Neural progenitor cell (in vitro differentiated cells): ENCODE measurements around the gene NGLY1.

Source experiments
- EZH2 ChIP-seq: fragments of 200-600 bp; sonication (generic); IDR thresholded peaks from 2 replicates; pipeline ENCODE4 v1.6.1; 2017; ENCODE audit warnings: antibody characterized with exemption, mild to moderate bottlenecking, moderate library complexity
- EZH2phosphoT487 ChIP-seq: fragments of 200-600 bp; sonication (generic); IDR thresholded peaks from 2 replicates; pipeline ENCODE4 v1.6.1; 2017; ENCODE audit warnings: antibody characterized with exemption
- TF ChIP-seq, protein P1 (sequence below): fragments of 200-600 bp; sonication (generic); IDR thresholded peaks from 2 replicates; pipeline ENCODE4 v1.5.1; 2017; ENCODE audit warnings: antibody characterized with exemption, mild to moderate bottlenecking

DNA sequence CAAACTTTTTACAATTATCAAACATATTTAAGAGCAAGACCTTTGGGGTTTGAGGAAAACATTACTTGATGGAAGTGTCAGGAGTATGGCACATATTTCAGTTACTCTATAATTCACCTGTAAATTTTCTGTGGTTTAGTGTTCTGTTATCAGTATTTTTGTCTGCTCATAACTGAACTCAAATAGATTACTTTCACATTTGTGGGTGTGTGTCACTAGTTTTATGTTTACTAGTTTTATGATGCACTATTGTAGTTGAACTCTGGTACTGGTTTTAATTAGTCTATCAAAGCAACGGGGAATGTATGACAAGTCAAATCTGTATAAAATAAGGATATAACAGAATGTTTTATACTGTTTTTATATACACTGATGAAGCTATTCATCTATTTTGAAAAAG lies 33.9 kb upstream of the NGLY1 start:
- TF ChIP-seq, protein P1, sequence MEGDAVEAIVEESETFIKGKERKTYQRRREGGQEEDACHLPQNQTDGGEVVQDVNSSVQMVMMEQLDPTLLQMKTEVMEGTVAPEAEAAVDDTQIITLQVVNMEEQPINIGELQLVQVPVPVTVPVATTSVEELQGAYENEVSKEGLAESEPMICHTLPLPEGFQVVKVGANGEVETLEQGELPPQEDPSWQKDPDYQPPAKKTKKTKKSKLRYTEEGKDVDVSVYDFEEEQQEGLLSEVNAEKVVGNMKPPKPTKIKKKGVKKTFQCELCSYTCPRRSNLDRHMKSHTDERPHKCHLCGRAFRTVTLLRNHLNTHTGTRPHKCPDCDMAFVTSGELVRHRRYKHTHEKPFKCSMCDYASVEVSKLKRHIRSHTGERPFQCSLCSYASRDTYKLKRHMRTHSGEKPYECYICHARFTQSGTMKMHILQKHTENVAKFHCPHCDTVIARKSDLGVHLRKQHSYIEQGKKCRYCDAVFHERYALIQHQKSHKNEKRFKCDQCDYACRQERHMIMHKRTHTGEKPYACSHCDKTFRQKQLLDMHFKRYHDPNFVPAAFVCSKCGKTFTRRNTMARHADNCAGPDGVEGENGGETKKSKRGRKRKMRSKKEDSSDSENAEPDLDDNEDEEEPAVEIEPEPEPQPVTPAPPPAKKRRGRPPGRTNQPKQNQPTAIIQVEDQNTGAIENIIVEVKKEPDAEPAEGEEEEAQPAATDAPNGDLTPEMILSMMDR: no peak
- TF ChIP-seq EZH2 (no peak), EZH2phosphoT487 (no peak)
